Fibroblast of the conjunctiva (primary cell): ENCODE results near the gene CYSRT1.
A peak's percentile ranks its signal among the peaks of the same experiment; 100 is the strongest.

ENCODE experiments used
- DNase-seq: peaks from one replicate; pipeline ENCODE4 v3.0.0-alpha.2; 2010; ENCODE audit warnings: low read depth

Gene CYSRT1

GRCh38 chr9:137190315-137190856, 34.6 kb upstream of the CYSRT1 start:
- no peak for DNase-seq

GRCh38 chr9:137191245-137191644, 33.7 kb upstream of the CYSRT1 start:
- DNase-seq = no peak

GRCh38 chr9:137191691-137192447, 33.1 kb upstream of the CYSRT1 start:
- no peak for DNase-seq

- no peak for DNase-seq
Observed at GRCh38 chr9:137192448-137192780, 32.6 kb upstream of the CYSRT1 start.

GRCh38 chr9:137192859-137193258, 32.1 kb upstream of the CYSRT1 start:
- no peak for DNase-seq

GRCh38 chr9:137193771-137194170, 31.2 kb upstream of the CYSRT1 start:
- DNase-seq = no peak

- no peak for DNase-seq
Observed at GRCh38 chr9:137194388-137194787, 30.6 kb upstream of the CYSRT1 start.

GRCh38 chr9:137194909-137195308, 30.1 kb upstream of the CYSRT1 start:
- DNase-seq = no peak

GRCh38 chr9:137195525-137196220, 29.3 kb upstream of the CYSRT1 start:
- DNase-seq = no peak

- no peak for DNase-seq
Observed at GRCh38 chr9:137198051-137198901, 26.7 kb upstream of the CYSRT1 start.

- no peak for DNase-seq
Observed at GRCh38 chr9:137198902-137199283, 26.1 kb upstream of the CYSRT1 start.

GRCh38 chr9:137199411-137200121, 25.4 kb upstream of the CYSRT1 start:
- DNase-seq = no peak

- DNase-seq = peak; percentile 99
Observed at GRCh38 chr9:137200311-137201204, 24.4 kb upstream of the CYSRT1 start, which contains the start of gene TPRN. Gene TPRN, minus strand, starts transcription at chr9:137200741. Its CDS starts 30 bp downstream, at chr9:137200711.

- DNase-seq = no peak
Observed at GRCh38 chr9:137201205-137201868, 23.6 kb upstream of the CYSRT1 start.

- no peak for DNase-seq
Observed at GRCh38 chr9:137202966-137203365, 22.0 kb upstream of the CYSRT1 start.

- DNase-seq = no peak
Observed at GRCh38 chr9:137204731-137205125, 20.2 kb upstream of the CYSRT1 start.

GRCh38 chr9:137205126-137206069, 19.6 kb upstream of the CYSRT1 start, which contains the start of the genes NDOR1 and TMEM203:
Gene NDOR1, plus strand, starts transcription at chr9:137205700. Its CDS starts 78 bp downstream, at chr9:137205778.
Gene TMEM203, minus strand, starts transcription at chr9:137205648. Its CDS starts 234 bp downstream, at chr9:137205414.
- peak; percentile 28 for DNase-seq

GRCh38 chr9:137206602-137207001, 18.4 kb upstream of the CYSRT1 start:
- no peak for DNase-seq

- no peak for DNase-seq
Observed at GRCh38 chr9:137211532-137211931, 13.4 kb upstream of the CYSRT1 start.
